ENCODE data around the gene GID8.

DNA sequence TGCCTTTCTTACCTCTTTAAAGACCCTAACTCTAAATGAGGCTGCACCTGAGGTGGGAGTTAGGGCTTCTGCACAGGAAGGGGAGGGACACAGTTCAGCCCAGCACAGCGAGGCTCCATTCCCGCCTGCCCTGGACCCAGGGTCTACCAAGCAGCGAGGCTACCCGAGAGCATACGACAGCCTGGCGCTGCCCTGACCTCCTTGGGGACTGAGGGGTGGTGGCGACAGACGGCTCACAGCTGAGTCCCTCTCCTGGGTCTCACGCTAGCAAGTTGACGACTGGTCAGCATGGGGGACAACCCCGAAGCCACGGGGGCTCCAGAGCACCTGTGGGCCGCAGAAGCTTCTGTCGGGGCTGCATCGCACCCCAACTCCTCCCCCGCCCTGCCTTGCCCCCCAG, 38.9 kb downstream of the GID8 start:
- TF ChIP-seq, protein P1, sequence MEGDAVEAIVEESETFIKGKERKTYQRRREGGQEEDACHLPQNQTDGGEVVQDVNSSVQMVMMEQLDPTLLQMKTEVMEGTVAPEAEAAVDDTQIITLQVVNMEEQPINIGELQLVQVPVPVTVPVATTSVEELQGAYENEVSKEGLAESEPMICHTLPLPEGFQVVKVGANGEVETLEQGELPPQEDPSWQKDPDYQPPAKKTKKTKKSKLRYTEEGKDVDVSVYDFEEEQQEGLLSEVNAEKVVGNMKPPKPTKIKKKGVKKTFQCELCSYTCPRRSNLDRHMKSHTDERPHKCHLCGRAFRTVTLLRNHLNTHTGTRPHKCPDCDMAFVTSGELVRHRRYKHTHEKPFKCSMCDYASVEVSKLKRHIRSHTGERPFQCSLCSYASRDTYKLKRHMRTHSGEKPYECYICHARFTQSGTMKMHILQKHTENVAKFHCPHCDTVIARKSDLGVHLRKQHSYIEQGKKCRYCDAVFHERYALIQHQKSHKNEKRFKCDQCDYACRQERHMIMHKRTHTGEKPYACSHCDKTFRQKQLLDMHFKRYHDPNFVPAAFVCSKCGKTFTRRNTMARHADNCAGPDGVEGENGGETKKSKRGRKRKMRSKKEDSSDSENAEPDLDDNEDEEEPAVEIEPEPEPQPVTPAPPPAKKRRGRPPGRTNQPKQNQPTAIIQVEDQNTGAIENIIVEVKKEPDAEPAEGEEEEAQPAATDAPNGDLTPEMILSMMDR (conservative IDR thresholded peaks at IDR 0.05; ENCODE audit: low read depth, low read length), result no peak
- no peak for TF ChIP-seq EZH2 (IDR thresholded peaks at IDR 0.05; ENCODE audit: borderline replicate concordance, low read depth, low read length, poor library complexity, severe bottlenecking)

All from A673 (cell line).